Osteocyte (in vitro differentiated cells): ENCODE measurements around the gene CFAP77. TPM values are rescaled to one million over a fixed set of nuclear protein-coding genes. Genes with fewer than 3 reads are reported as not detected.

ENCODE experiments used
- DNase-seq: peaks from one replicate; pipeline ENCODE4 v3.0.0; 2021; ENCODE audit warnings: mixed read lengths; ENCODE audit not compliant: unreplicated experiment; ENCODE audit errors: extremely low spot score
- H3K27ac Mint-ChIP-seq: one replicate; pipeline ENCODE4 v1.8.0; 2021; ENCODE audit warnings: mild to moderate bottlenecking, mixed read lengths; ENCODE audit not compliant: unreplicated experiment
- H3K27me3 Mint-ChIP-seq: one replicate; pipeline ENCODE4 v1.8.0; 2021; ENCODE audit warnings: mixed read lengths; ENCODE audit not compliant: unreplicated experiment
- H3K36me3 Mint-ChIP-seq: one replicate; pipeline ENCODE4 v1.8.0; 2021; ENCODE audit warnings: mixed read lengths; ENCODE audit not compliant: unreplicated experiment
- H3K4me1 Mint-ChIP-seq: one replicate; pipeline ENCODE4 v1.8.0; 2021; ENCODE audit warnings: mixed read lengths; ENCODE audit not compliant: unreplicated experiment
- H3K4me3 Mint-ChIP-seq: one replicate; pipeline ENCODE4 v1.8.0; 2021; ENCODE audit warnings: mild to moderate bottlenecking, moderate library complexity, mixed read lengths; ENCODE audit not compliant: unreplicated experiment
- H3K9me3 Mint-ChIP-seq: one replicate; pipeline ENCODE4 v1.8.0; 2021; ENCODE audit warnings: mixed read lengths; ENCODE audit not compliant: unreplicated experiment
- CTCF ChIP-seq: fragments of 200-600 bp; sonication (generic); IDR thresholded peaks from 2 replicates; pipeline ENCODE4 v1.5.0; 2021; ENCODE audit warnings: antibody characterized with exemption, mild to moderate bottlenecking, moderate library complexity
- total RNA-seq: library from RNA; stranded (reverse); gene quantifications from 2 replicates; pipeline ENCODE4 v1.2.1, GENCODE V29; 2021

The CFAP77 gene
- total RNA-seq, 1 donor from 2014 or later = 0.48 TPM

GRCh38 chr9:132539096-132539495, 129.1 kb downstream of the CFAP77 start:
- Mint-ChIP-seq H3K27me3 (no peaks in the 10 kb centered on the region), H3K4me1 (no peaks in the 10 kb centered on the region), H3K36me3 (peaks cover 1% of the 10 kb centered on the region), H3K9me3 (peaks cover 7% of the 10 kb centered on the region), H3K4me3 (no peak overlapping the region), H3K27ac (no peak overlapping the region)
- DNase-seq = no peak
- TF ChIP-seq CTCF = no peak

- Mint-ChIP-seq H3K9me3 (no peaks in the 10 kb centered on the region), H3K36me3 (no peaks in the 10 kb centered on the region), H3K4me1 (peaks cover under 1% of the 10 kb centered on the region), H3K27me3 (no peaks in the 10 kb centered on the region), H3K4me3 (no peak overlapping the region), H3K27ac (no peak overlapping the region)
- TF ChIP-seq CTCF = no peak
- DNase-seq = no peak
These were observed 131.0 kb downstream of the CFAP77 start for GRCh38 chr9:132541051-132541450.

- TF ChIP-seq CTCF = no peak
- no peaks in the 10 kb centered on the region for H3K27me3 Mint-ChIP-seq
- peaks cover 8% of the 10 kb centered on the region for H3K4me1 Mint-ChIP-seq
- H3K9me3 Mint-ChIP-seq = no peaks in the 10 kb centered on the region
- no peak for DNase-seq
- H3K4me3 Mint-ChIP-seq = no peak overlapping the region
- no peaks in the 10 kb centered on the region for H3K36me3 Mint-ChIP-seq
- no peak overlapping the region for H3K27ac Mint-ChIP-seq
These were observed 132.1 kb downstream of the CFAP77 start for GRCh38 chr9:132541870-132542830.

GRCh38 chr9:132543251-132543650, 133.2 kb downstream of the CFAP77 start:
- Mint-ChIP-seq H3K27me3 (no peaks in the 10 kb centered on the region), H3K9me3 (no peaks in the 10 kb centered on the region), H3K4me3 (no peak overlapping the region), H3K36me3 (no peaks in the 10 kb centered on the region), H3K4me1 (peaks cover 9% of the 10 kb centered on the region), H3K27ac (no peak overlapping the region)
- no peak for DNase-seq
- TF ChIP-seq CTCF = no peak

- no peak for DNase-seq
- Mint-ChIP-seq H3K4me1 (peaks cover 16% of the 10 kb centered on the region), H3K4me3 (no peak overlapping the region), H3K27ac (no peak overlapping the region), H3K27me3 (no peaks in the 10 kb centered on the region), H3K36me3 (no peaks in the 10 kb centered on the region), H3K9me3 (no peaks in the 10 kb centered on the region)
- no peak for TF ChIP-seq CTCF
These were observed 133.9 kb downstream of the CFAP77 start for GRCh38 chr9:132543960-132544359.
